Neutrophil (primary cell): ENCODE results near the gene ADGRA1.

Source experiments
- H3K27ac ChIP-seq: fragments of 200-600 bp; sonication (generic); 2 replicates; pipeline ENCODE4 v1.5.1; 2016; ENCODE audit warnings: mild to moderate bottlenecking, moderate library complexity
- H3K27me3 ChIP-seq: fragments of 200-600 bp; sonication (generic); 2 replicates; pipeline ENCODE4 v1.6.0; 2016; ENCODE audit warnings: mild to moderate bottlenecking
- H3K36me3 ChIP-seq: fragments of 200-600 bp; sonication (generic); 2 replicates; pipeline ENCODE4 v1.5.1; 2017
- H3K4me1 ChIP-seq, 2 experiments: fragments of 200-600 bp in 1 of 2; sonication (generic) in 1 of 2; 1 replicate in 1 of 2; 2 replicates in 1 of 2; pipeline versions ENCODE4 v1.5.1 to v1.6.1; 2013 to 2016; ENCODE audit warnings: low read depth in 1 of 2, low read length in 1 of 2, mild to moderate bottlenecking in 1 of 2, moderate library complexity in 1 of 2; ENCODE audit not compliant: control insufficient read depth in 1 of 2, insufficient read depth in 1 of 2
- H3K4me3 ChIP-seq, 2 experiments: fragments of 200-600 bp in 1 of 2; sonication (generic) in 1 of 2; 1 replicate in 1 of 2; 2 replicates in 1 of 2; pipeline ENCODE4 v1.5.1; 2013 to 2016; ENCODE audit warnings: low read depth in 1 of 2, low read length in 1 of 2, mild to moderate bottlenecking in 1 of 2, moderate library complexity in 1 of 2
- H3K9me3 ChIP-seq: fragments of 200-600 bp; sonication (generic); 2 replicates; pipeline ENCODE4 v1.5.1; 2016
- TF ChIP-seq, protein P1 (sequence below): fragments of 200-600 bp; sonication (generic); IDR thresholded peaks from 2 replicates; pipeline ENCODE4 v1.5.1; 2016; ENCODE audit warnings: antibody characterized with exemption

Gene ADGRA1

DNA sequence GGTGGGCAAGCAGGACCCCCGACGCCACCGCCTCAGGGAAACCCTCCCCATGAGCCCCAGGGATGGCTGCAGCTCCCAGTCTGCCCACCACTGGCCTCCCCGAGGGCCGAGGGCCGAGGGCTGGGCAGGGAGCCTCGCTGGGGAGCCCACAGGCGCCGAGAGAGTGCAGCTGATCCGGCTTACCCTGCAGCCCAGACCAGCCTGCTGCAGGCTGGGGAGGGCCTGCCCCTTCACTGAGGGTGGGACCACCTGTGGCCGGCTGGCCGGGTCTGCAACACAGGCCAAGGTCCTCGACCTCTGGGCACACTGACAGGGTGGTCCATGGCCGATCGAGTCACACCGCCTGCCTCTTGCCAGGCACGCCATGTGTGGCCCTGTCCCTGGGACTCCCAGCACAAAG, 27.3 kb upstream of the ADGRA1 start:
- no peak overlapping the region for H3K27ac ChIP-seq
- no peak overlapping the region for H3K4me3 ChIP-seq
- H3K4me1 ChIP-seq, result peaks cover 3% of the 10 kb centered on the region in 2 experiments
- no peaks in the 10 kb centered on the region for H3K36me3 ChIP-seq
- no peaks in the 10 kb centered on the region for H3K9me3 ChIP-seq
- TF ChIP-seq, protein P1, sequence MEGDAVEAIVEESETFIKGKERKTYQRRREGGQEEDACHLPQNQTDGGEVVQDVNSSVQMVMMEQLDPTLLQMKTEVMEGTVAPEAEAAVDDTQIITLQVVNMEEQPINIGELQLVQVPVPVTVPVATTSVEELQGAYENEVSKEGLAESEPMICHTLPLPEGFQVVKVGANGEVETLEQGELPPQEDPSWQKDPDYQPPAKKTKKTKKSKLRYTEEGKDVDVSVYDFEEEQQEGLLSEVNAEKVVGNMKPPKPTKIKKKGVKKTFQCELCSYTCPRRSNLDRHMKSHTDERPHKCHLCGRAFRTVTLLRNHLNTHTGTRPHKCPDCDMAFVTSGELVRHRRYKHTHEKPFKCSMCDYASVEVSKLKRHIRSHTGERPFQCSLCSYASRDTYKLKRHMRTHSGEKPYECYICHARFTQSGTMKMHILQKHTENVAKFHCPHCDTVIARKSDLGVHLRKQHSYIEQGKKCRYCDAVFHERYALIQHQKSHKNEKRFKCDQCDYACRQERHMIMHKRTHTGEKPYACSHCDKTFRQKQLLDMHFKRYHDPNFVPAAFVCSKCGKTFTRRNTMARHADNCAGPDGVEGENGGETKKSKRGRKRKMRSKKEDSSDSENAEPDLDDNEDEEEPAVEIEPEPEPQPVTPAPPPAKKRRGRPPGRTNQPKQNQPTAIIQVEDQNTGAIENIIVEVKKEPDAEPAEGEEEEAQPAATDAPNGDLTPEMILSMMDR, result no peak
- peaks cover 29% of the 10 kb centered on the region for H3K27me3 ChIP-seq

DNA sequence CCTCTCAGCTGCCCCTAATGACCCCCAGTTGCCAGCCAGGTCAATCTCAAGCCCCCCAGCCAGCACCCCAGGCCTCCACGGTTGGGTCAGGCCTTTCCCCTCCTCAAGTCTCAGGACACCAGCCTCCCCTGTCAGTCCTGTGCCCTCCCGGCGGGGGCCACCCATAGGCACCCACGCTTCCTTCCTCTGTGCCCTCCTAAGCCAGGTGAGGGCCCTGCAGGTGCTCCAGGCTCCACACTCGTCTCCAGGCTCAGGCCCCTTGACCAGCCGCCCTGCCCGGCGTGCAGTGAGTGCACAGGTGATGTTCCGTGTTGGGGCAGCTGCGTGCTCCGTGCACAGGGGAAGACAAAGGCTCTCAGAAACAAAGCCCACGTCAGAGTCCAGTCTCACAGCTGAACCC, 26.8 kb upstream of the ADGRA1 start:
- H3K9me3 ChIP-seq, result no peaks in the 10 kb centered on the region
- H3K4me1 ChIP-seq, result peaks cover 3% of the 10 kb centered on the region in 2 experiments
- TF ChIP-seq, protein P1, result no peak

DNA sequence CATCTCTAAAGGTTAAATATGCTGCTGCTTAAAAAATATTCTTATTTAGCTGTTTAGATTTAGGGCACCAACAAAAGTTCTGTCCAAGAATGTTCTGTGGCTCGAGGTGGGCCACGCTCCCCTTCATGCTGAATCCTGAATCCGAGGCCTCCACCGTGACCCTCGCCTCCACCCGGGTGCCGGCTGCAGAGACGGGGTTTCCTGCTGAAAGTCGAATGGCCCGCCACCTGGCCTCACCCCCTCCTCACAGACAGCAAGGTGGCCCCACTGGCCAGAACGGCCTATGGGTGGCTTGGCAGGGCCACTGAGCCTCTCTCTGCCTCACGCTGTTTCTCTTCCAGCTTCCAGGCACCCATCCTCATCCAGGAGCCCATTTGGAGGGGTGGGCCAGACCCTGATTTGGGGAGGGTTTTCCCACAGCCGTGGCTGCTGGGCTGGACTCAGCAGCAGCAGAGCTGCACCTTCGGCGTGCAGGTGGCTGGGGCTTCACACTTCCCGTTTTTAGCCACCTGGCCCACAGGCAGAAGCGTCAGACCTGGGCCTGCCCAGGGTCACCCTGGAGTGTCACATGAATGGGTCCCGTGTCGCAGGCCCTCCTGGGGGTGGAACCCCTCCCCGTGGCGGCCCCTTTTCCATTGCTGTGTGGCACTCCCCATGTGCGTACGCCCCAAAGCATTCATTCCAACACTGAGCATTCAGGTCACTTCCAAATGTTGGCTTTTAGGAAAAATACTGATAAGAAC, 26.3 kb upstream of the ADGRA1 start:
- TF ChIP-seq, protein P1, result no peak
- no peaks in the 10 kb centered on the region for H3K9me3 ChIP-seq
- H3K27me3 ChIP-seq, result peaks cover 20% of the 10 kb centered on the region
- peaks cover 3% of the 10 kb centered on the region in 2 experiments for H3K4me1 ChIP-seq
- H3K27ac ChIP-seq, result no peak overlapping the region
- H3K4me3 ChIP-seq, result no peak overlapping the region
- H3K36me3 ChIP-seq, result no peaks in the 10 kb centered on the region

More for the DNA sequence above, 26.8 kb upstream of the ADGRA1 start:
- Histone ChIP-seq H3K4me3 (no peak overlapping the region), H3K27me3 (peaks cover 25% of the 10 kb centered on the region), H3K27ac (no peak overlapping the region), H3K36me3 (no peaks in the 10 kb centered on the region)

DNA sequence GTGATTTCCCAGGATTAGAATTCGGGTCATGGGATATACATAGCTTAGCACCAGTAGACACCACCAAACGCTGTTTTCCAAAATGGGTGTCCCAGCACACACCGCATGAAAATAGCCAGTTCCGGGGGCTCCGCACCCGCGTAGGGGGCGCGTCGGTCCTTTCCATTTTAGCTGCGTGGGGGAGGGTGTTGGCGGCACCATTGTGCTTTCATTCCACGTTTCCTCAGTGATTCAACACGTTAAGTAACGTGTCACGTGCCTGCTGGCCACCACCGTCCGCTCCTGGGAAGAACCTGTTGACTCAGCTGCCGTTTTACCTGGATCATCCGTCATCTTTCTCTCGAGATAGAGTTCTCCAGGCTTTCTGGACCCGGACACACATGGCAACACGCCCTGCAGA, 25.6 kb upstream of the ADGRA1 start:
- H3K4me3 ChIP-seq, result no peak overlapping the region
- peaks cover 3% of the 10 kb centered on the region in 2 experiments for H3K4me1 ChIP-seq
- H3K36me3 ChIP-seq, result no peaks in the 10 kb centered on the region
- TF ChIP-seq, protein P1, result no peak
- H3K9me3 ChIP-seq, result no peaks in the 10 kb centered on the region
- no peak overlapping the region for H3K27ac ChIP-seq
- H3K27me3 ChIP-seq, result peaks cover 14% of the 10 kb centered on the region

DNA sequence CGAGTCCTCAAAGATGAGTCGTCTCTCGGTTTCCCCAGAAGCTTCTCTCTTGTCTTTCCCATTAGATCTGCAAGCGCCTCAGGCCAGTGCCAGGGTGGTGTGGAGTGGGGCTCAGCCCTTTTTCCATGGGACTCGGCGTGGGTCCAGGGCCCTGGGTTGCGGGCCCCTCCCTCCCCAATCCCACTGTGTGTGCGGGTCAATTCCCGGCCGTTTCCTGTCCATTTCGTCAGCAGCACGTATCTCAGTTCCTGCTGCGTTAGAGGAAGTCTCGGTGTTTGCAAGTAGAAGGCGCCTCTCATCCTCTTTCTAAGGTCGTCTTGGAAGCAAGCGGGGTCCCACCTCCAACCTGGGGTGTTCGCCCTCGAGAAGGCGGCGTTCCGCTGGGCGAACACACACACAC, 25.1 kb upstream of the ADGRA1 start:
- TF ChIP-seq, protein P1, result no peak
- Histone ChIP-seq H3K27ac (no peak overlapping the region), H3K9me3 (no peaks in the 10 kb centered on the region), H3K4me1 (peaks cover 3% of the 10 kb centered on the region in 2 experiments), H3K4me3 (no peak overlapping the region), H3K36me3 (no peaks in the 10 kb centered on the region), H3K27me3 (peaks cover 13% of the 10 kb centered on the region)
